GM19193 (cell line): Measurements from ENCODE around the gene DTHD1.

ENCODE experiments used
- POLR2A ChIP-seq: IDR thresholded peaks from 4 replicates; pipeline ENCODE4 v1.6.1; 2011; ENCODE audit not compliant: insufficient read depth, insufficient read length; ENCODE audit errors: extremely low read depth

DTHD1 gene

DNA sequence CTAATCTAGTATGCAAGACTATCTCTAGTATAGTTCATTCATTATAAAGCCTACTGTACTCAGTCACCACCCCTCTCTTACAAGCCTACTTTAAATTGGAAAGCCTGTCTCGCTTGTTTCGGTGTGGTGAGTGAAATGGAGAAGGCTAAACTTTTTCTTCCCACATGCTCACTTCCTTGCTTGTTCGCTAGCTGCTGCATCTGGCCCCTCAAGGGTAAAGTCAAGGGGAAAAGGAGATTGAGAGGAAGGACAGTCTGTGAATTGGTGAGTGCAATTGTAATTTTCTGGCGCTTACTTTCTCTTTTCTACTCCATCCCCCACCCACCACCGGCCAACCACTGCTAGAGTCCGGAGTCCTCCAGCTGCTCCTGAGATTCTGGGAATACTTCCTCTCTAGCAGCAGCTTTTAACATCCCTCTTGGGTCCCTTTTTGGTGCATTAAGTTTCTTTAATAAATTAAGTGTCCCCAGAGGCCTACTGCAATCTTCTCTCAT, 25.0 kb upstream of the DTHD1 start:
- TF ChIP-seq POLR2A = no peak

GRCh38 chr4:36260731-36261130, 20.7 kb upstream of the DTHD1 start:
- TF ChIP-seq POLR2A = no peak

DNA sequence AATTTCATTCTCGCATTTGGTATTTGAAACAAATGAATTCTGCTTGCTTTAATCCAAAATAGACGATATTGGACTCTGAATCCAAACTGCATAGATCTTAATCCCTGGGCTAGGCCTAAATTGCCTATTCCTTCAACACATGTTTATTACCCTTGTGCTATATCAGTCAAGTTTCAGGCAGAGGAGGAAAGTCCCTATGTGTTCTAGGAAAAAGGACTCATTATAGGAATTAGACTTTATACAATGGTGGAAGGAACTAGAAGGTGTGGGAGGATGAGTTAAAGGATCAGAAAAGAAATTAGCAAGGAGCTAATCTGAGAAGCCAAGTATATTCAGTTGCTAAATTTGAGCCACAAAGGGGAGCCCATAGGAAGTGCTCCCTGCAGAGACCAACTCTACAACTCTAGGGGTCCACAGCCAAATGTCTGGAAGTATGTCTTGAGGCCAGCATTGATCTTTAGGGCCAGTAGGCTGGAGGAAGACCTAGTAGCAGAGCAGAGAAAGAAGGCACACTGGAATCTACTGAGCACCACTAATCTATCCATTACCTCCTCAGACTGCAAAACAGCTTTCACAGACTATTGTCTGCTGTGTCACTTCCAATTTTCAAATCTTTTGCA, 17.1 kb upstream of the DTHD1 start:
- TF ChIP-seq POLR2A = no peak

GRCh38 chr4:36267486-36268268, 13.7 kb upstream of the DTHD1 start:
- no peak for TF ChIP-seq POLR2A

- TF ChIP-seq POLR2A = no peak
Observed at GRCh38 chr4:36269101-36269500, 12.3 kb upstream of the DTHD1 start.

- no peak for TF ChIP-seq POLR2A
Observed at GRCh38 chr4:36269533-36270173, 11.8 kb upstream of the DTHD1 start.

- no peak for TF ChIP-seq POLR2A
Observed at GRCh38 chr4:36273276-36273675, 8.1 kb upstream of the DTHD1 start.

DNA sequence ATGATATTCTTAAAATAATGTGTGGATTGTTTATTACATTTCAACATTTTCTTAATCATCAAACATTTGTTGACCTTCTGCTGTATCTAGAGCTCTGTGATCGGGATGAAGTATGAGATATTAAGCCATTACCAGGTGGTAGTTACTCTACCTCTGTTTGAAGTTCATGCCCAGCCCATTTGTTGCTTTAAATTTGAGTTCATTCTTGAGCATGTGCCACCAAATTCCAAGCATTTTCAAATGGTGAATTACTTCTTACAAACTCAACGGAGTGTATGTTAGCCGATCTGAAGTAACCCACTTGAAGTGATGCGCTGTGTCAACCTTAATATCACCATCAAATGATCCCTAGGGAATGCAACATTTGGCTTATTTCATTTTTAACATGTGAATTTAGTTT, 7.3 kb upstream of the DTHD1 start:
- no peak for TF ChIP-seq POLR2A

GRCh38 chr4:36277533-36277932, 3.9 kb upstream of the DTHD1 start:
- no peak for TF ChIP-seq POLR2A

GRCh38 chr4:36278789-36279188, 2.6 kb upstream of the DTHD1 start:
- no peak for TF ChIP-seq POLR2A

- TF ChIP-seq POLR2A = no peak
Observed at GRCh38 chr4:36280555-36280954, 861 bp upstream of the DTHD1 start.

GRCh38 chr4:36282503-36283030, 1.2 kb downstream of the DTHD1 start:
- no peak for TF ChIP-seq POLR2A

- no peak for TF ChIP-seq POLR2A
Observed at GRCh38 chr4:36283912-36284465, 2.6 kb downstream of the DTHD1 start.

DNA sequence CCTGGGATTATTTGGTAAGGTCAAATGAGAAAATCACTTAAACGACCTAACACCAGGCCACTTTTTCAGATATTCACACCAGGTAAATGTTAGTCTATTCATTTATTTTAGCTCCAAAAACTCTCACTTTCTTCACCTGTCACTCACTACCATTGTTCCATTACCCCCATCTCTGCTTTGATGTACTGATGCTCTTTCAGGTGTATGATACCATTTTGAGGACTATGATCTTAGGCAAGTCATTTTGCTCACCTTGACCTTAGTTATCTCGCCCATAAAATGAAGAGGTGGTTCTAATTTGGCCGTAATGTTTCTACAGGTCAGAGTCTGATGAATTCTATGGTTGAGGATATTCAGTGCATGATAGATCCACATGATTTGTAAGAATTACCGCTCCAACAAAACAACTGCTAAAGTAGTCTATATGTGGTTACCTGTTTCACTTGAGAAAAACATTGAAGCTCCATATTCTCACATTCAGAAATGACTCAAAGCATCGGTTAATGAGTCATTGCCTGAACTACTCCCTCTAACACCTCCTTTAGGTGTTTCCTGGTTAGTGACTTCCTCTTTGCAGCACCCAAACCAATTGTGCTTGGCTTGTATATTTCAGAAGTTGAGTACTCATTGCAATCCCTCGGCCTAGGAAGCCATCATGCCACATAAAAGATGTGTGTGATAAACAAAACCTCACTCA, 4.5 kb downstream of the DTHD1 start:
- TF ChIP-seq POLR2A = no peak

- TF ChIP-seq POLR2A = no peak
Observed at GRCh38 chr4:36286481-36286871, 5.1 kb downstream of the DTHD1 start.
